Measurements from ENCODE around the gene PLEK. TPM values are rescaled to one million over a fixed set of nuclear protein-coding genes. Genes with fewer than 3 reads are reported as not detected.
A peak's percentile ranks its signal among the peaks of the same experiment; 100 is the strongest.

Gene PLEK
- total and polyA plus RNA-seq, 2 of the 13 experiments (the other 11 are each of a cell fraction or from before 2014, with no cell fraction given), result not detected

DNA sequence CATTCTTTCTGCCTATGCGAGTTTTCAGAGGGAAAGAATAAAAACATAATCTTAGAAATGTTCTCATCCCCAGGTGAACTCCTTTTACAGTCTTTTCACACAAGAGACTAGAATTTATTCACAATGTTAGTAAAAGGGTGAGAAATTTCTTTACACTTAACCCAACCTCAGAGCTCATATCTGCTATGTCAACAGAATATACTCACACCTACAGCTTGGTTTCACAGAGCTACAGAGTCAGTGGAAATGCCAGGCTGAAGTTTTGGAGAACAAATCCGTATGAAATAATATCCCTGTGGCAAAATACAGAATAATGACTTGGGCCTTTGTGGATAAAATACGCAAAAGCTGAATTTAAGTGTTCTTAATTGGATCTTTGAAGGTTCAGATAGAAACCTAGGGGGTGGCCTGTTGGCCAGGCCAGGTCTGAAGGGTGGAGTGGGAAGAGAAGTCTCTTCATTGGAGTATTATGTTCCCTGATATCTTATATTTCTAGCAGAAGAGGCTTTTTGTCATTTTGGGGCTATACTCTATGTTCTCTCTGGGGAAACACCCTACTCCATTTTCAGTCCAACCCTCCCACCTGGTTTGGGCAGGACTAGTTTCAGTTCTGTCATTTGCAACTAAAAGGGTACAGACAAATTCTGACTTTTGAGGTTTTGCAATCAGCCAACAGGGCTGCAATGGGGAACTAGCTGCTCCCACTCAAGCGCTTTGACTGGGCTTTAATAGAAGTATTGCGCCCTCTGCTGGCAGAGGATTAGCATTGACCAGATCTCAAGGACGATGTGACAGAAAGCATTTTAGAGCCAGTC, 76.3 kb downstream of the PLEK start (continued):
- TF ChIP-seq, protein P1, sequence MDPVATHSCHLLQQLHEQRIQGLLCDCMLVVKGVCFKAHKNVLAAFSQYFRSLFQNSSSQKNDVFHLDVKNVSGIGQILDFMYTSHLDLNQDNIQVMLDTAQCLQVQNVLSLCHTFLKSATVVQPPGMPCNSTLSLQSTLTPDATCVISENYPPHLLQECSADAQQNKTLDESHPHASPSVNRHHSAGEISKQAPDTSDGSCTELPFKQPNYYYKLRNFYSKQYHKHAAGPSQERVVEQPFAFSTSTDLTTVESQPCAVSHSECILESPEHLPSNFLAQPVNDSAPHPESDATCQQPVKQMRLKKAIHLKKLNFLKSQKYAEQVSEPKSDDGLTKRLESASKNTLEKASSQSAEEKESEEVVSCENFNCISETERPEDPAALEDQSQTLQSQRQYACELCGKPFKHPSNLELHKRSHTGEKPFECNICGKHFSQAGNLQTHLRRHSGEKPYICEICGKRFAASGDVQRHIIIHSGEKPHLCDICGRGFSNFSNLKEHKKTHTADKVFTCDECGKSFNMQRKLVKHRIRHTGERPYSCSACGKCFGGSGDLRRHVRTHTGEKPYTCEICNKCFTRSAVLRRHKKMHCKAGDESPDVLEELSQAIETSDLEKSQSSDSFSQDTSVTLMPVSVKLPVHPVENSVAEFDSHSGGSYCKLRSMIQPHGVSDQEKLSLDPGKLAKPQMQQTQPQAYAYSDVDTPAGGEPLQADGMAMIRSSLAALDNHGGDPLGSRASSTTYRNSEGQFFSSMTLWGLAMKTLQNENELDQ (CRISPR knock-in tag; IDR thresholded peaks at IDR 0.05; ENCODE audit: borderline replicate concordance), result 0 out of 2 replicates have a peak, but pooled peaks have one; percentile 14
- TF ChIP-seq KDM6A (CRISPR knock-in tag; IDR thresholded peaks at IDR 0.05; ENCODE audit: low read depth) (no peak), SP4 (CRISPR knock-in tag; IDR thresholded peaks at IDR 0.05) (no peak), GATAD2A (CRISPR knock-in tag; IDR thresholded peaks at IDR 0.05) (no peak), SNAPC2 (CRISPR knock-in tag; IDR thresholded peaks at IDR 0.05) (no peak), REL (CRISPR knock-in tag; conservative IDR thresholded peaks at IDR 0.05) (no peak), HNRNPL (IDR thresholded peaks at IDR 0.05; ENCODE audit: low read depth, low read length) (no peak), SP140L (CRISPR knock-in tag; IDR thresholded peaks at IDR 0.05; ENCODE audit: borderline replicate concordance) (no peak), IKZF1 (IDR thresholded peaks at IDR 0.05) (no peak), ZNF552 (CRISPR knock-in tag; IDR thresholded peaks at IDR 0.05; ENCODE audit: borderline replicate concordance) (no peak), FOXA1 (IDR thresholded peaks at IDR 0.05) (no peak), FOXA1 (CRISPR knock-in tag; IDR thresholded peaks at IDR 0.05) (no peak), HOXA7 (CRISPR knock-in tag; IDR thresholded peaks at IDR 0.05) (no peak), YEATS4 (CRISPR knock-in tag; IDR thresholded peaks at IDR 0.05; ENCODE audit: borderline replicate concordance) (no peak)
- TF ChIP-seq, protein P2, sequence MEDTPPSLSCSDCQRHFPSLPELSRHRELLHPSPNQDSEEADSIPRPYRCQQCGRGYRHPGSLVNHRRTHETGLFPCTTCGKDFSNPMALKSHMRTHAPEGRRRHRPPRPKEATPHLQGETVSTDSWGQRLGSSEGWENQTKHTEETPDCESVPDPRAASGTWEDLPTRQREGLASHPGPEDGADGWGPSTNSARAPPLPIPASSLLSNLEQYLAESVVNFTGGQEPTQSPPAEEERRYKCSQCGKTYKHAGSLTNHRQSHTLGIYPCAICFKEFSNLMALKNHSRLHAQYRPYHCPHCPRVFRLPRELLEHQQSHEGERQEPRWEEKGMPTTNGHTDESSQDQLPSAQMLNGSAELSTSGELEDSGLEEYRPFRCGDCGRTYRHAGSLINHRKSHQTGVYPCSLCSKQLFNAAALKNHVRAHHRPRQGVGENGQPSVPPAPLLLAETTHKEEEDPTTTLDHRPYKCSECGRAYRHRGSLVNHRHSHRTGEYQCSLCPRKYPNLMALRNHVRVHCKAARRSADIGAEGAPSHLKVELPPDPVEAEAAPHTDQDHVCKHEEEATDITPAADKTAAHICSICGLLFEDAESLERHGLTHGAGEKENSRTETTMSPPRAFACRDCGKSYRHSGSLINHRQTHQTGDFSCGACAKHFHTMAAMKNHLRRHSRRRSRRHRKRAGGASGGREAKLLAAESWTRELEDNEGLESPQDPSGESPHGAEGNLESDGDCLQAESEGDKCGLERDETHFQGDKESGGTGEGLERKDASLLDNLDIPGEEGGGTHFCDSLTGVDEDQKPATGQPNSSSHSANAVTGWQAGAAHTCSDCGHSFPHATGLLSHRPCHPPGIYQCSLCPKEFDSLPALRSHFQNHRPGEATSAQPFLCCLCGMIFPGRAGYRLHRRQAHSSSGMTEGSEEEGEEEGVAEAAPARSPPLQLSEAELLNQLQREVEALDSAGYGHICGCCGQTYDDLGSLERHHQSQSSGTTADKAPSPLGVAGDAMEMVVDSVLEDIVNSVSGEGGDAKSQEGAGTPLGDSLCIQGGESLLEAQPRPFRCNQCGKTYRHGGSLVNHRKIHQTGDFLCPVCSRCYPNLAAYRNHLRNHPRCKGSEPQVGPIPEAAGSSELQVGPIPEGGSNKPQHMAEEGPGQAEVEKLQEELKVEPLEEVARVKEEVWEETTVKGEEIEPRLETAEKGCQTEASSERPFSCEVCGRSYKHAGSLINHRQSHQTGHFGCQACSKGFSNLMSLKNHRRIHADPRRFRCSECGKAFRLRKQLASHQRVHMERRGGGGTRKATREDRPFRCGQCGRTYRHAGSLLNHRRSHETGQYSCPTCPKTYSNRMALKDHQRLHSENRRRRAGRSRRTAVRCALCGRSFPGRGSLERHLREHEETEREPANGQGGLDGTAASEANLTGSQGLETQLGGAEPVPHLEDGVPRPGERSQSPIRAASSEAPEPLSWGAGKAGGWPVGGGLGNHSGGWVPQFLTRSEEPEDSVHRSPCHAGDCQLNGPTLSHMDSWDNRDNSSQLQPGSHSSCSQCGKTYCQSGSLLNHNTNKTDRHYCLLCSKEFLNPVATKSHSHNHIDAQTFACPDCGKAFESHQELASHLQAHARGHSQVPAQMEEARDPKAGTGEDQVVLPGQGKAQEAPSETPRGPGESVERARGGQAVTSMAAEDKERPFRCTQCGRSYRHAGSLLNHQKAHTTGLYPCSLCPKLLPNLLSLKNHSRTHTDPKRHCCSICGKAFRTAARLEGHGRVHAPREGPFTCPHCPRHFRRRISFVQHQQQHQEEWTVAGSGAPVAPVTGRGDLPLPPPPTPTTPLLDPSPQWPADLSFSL (CRISPR knock-in tag; IDR thresholded peaks at IDR 0.05), result no peak
- TF ChIP-seq, protein P3, sequence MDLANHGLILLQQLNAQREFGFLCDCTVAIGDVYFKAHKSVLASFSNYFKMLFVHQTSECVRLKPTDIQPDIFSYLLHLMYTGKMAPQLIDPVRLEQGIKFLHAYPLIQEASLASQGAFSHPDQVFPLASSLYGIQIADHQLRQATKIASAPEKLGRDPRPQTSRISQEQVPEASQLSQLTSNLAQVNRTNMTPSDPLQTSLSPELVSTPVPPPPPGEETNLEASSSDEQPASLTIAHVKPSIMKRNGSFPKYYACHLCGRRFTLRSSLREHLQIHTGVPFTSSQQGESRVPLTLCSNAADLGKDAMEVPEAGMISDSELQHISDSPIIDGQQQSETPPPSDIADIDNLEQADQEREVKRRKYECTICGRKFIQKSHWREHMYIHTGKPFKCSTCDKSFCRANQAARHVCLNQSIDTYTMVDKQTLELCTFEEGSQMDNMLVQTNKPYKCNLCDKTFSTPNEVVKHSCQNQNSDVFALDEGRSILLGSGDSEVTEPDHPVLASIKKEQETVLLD (CRISPR knock-in tag; IDR thresholded peaks at IDR 0.05; ENCODE audit: low read depth), result no peak
- TF ChIP-seq, protein P4, sequence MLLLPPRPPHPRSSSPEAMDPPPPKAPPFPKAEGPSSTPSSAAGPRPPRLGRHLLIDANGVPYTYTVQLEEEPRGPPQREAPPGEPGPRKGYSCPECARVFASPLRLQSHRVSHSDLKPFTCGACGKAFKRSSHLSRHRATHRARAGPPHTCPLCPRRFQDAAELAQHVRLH (CRISPR knock-in tag; IDR thresholded peaks at IDR 0.05; ENCODE audit: borderline replicate concordance, low read depth), result no peak
- TF ChIP-seq, protein P5, sequence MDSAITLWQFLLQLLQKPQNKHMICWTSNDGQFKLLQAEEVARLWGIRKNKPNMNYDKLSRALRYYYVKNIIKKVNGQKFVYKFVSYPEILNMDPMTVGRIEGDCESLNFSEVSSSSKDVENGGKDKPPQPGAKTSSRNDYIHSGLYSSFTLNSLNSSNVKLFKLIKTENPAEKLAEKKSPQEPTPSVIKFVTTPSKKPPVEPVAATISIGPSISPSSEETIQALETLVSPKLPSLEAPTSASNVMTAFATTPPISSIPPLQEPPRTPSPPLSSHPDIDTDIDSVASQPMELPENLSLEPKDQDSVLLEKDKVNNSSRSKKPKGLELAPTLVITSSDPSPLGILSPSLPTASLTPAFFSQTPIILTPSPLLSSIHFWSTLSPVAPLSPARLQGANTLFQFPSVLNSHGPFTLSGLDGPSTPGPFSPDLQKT (CRISPR knock-in tag; IDR thresholded peaks at IDR 0.05; ENCODE audit: borderline replicate concordance), result no peak

Measured in HepG2 (cell line).